WTC11 (cell line): ENCODE data around the gene ARHGAP35. TPM values are rescaled to one million over a fixed set of nuclear protein-coding genes. Genes with fewer than 3 reads are reported as not detected.

Experiments used
- ATAC-seq: fragments of 200-7000 bp; cut with Tn5 transposase; 2 replicates; pipeline ENCODE4 v1.10.0; 2021; ENCODE audit warnings: mild to moderate bottlenecking, moderate library complexity
- CTCF ChIA-PET: fragments of 300-600 bp; sonication (Branson Sonifier 250); formaldehyde crosslinking; loops from one replicate; lab custom pipeline; 2021; ENCODE audit warnings: antibody characterized with exemption; lab: Charles Lee
- POLR2A ChIA-PET: fragments of 350-600 bp; sonication (Branson Sonifier 250); formaldehyde crosslinking; loops from one replicate; lab custom pipeline; 2021; ENCODE audit warnings: antibody characterized with exemption; lab: Charles Lee
- DNase-seq: peaks from one replicate; pipeline ENCODE4 v3.0.0; 2021; ENCODE audit warnings: low spot score
- H3K27ac Mint-ChIP-seq: 2 replicates; pipeline ENCODE4 v1.8.0; 2021; ENCODE audit warnings: mixed read lengths
- H3K27me3 Mint-ChIP-seq: 2 replicates; pipeline ENCODE4 v1.8.0; 2021; ENCODE audit warnings: low read depth, mild to moderate bottlenecking, moderate library complexity, mixed read lengths
- H3K36me3 Mint-ChIP-seq: 2 replicates; pipeline ENCODE4 v1.8.0; 2021; ENCODE audit warnings: mixed read lengths
- H3K4me1 Mint-ChIP-seq: 2 replicates; pipeline ENCODE4 v1.8.0; 2022; ENCODE audit warnings: mixed read lengths
- H3K4me3 Mint-ChIP-seq: 2 replicates; pipeline ENCODE4 v1.8.0; 2021; ENCODE audit warnings: mild to moderate bottlenecking, moderate library complexity, mixed read lengths
- H3K9me3 Mint-ChIP-seq: 2 replicates; pipeline ENCODE4 v1.8.0; 2021; ENCODE audit warnings: mixed read lengths
- AFF4 ChIP-seq: sonication (generic); formaldehyde crosslinking; IDR thresholded peaks from 2 replicates; pipeline ENCODE4 v1.8.1; 2023; ENCODE audit warnings: mild to moderate bottlenecking, missing genetic modification reagents, borderline replicate concordance
- GABPB1 ChIP-seq: sonication (generic); formaldehyde crosslinking; IDR thresholded peaks from 2 replicates; pipeline ENCODE4 v1.8.1; 2023; ENCODE audit warnings: mild to moderate bottlenecking, missing genetic modification reagents
- TP53 ChIP-seq: sonication (generic); formaldehyde crosslinking; IDR thresholded peaks from 2 replicates; pipeline ENCODE4 v1.8.1; 2023; ENCODE audit warnings: mild to moderate bottlenecking, missing genetic modification reagents
- USF1 ChIP-seq: sonication (generic); formaldehyde crosslinking; IDR thresholded peaks from 2 replicates; pipeline ENCODE4 v1.8.0; 2022; ENCODE audit warnings: mild to moderate bottlenecking, missing genetic modification reagents
- total RNA-seq: library from RNA; stranded (reverse); gene quantifications from 3 replicates; pipeline ENCODE4 v1.2.3, GENCODE V29; 2021
- TF ChIP-seq, protein P1 (sequence below): sonication (generic); formaldehyde crosslinking; IDR thresholded peaks from 2 replicates; pipeline ENCODE4 v1.8.0; 2023; ENCODE audit warnings: mild to moderate bottlenecking, missing genetic modification reagents
- TF ChIP-seq, protein P2 (sequence below): sonication (generic); formaldehyde crosslinking; IDR thresholded peaks from 2 replicates; pipeline ENCODE4 v1.8.1; 2022; ENCODE audit warnings: low read depth, mild to moderate bottlenecking, moderate library complexity, missing genetic modification reagents, borderline replicate concordance

The ARHGAP35 gene
- total RNA-seq, 1 experiment from 2014 or later = 56.3 TPM

GRCh38 chr19:46887240-46887782 is 26.5 kb downstream of the ARHGAP35 start (continued):
- TF ChIP-seq, protein P1, sequence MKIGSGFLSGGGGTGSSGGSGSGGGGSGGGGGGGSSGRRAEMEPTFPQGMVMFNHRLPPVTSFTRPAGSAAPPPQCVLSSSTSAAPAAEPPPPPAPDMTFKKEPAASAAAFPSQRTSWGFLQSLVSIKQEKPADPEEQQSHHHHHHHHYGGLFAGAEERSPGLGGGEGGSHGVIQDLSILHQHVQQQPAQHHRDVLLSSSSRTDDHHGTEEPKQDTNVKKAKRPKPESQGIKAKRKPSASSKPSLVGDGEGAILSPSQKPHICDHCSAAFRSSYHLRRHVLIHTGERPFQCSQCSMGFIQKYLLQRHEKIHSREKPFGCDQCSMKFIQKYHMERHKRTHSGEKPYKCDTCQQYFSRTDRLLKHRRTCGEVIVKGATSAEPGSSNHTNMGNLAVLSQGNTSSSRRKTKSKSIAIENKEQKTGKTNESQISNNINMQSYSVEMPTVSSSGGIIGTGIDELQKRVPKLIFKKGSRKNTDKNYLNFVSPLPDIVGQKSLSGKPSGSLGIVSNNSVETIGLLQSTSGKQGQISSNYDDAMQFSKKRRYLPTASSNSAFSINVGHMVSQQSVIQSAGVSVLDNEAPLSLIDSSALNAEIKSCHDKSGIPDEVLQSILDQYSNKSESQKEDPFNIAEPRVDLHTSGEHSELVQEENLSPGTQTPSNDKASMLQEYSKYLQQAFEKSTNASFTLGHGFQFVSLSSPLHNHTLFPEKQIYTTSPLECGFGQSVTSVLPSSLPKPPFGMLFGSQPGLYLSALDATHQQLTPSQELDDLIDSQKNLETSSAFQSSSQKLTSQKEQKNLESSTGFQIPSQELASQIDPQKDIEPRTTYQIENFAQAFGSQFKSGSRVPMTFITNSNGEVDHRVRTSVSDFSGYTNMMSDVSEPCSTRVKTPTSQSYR (CRISPR knock-in tag) = no peak
- TF ChIP-seq, all 79 proteins: peak for 0

DNA sequence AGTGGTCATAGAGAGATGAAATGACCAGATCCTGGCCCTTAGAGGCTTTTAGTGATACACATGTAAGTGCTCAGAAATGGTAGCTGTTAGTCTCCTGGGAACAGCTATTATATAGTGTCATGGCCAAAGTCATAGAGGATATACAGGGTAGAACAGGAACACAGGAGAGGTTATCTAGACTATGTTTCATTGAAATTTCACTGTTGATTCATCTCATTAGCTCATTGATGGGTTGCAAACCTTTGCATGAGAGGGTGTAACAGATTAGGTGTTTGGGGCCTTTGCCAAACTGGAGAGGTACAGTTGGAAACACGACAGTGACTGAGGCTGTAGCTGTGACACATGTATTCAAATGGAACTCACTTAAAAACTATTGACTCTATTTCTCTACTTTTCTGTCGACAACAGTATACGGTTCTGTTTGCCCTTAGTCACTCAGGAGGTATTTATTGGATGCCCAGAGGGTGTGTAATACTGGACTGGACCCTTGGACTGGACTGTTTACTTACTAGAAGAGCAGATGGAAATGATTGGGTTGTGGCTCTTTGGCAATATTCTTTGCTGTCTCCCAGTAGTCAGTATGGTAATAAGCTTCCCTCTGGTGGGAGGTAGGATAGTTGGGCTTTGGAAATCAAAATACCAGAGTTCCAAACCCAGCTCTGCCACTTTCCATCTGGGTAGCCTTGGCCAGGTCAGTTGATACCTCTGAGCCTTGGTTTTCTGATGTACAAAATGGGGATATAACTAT is 29.8 kb downstream of the ARHGAP35 start:
- ATAC-seq (no peak), DNase-seq (no peak)
- Mint-ChIP-seq H3K4me3 (no peak overlapping the region), H3K27ac (peak overlapping the region; percentile 24), H3K9me3 (peaks cover 14% of the 10 kb centered on the region), H3K4me1 (peaks cover 16% of the 10 kb centered on the region), H3K27me3 (no peaks in the 10 kb centered on the region), H3K36me3 (peaks cover 14% of the 10 kb centered on the region; the same call in 1 of the 2 replicates)
- TF ChIP-seq TP53 = no peak
- peak; percentile 66; the same call in 1 of the 2 replicates for TF ChIP-seq GABPB1
- TF ChIP-seq, protein P2, sequence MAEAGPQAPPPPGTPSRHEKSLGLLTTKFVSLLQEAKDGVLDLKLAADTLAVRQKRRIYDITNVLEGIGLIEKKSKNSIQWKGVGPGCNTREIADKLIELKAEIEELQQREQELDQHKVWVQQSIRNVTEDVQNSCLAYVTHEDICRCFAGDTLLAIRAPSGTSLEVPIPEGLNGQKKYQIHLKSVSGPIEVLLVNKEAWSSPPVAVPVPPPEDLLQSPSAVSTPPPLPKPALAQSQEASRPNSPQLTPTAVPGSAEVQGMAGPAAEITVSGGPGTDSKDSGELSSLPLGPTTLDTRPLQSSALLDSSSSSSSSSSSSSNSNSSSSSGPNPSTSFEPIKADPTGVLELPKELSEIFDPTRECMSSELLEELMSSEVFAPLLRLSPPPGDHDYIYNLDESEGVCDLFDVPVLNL (CRISPR knock-in tag) = no peak
- POLR2A ChIA-PET = no interaction called here
- CTCF ChIA-PET = interaction anchor here (1.2 to 1.8 kb wide), 2 partner anchors 101 to 137 kb away, joined by 3 to 7 read pairs; no protein-coding TSS in a partner anchor

- no peak for DNase-seq
- H3K27ac Mint-ChIP-seq = peak overlapping the region; percentile 4; the same call in 1 of the 2 replicates
- no peak overlapping the region for H3K4me3 Mint-ChIP-seq
- peaks cover 4% of the 10 kb centered on the region; the same call in 1 of the 2 replicates for H3K36me3 Mint-ChIP-seq
- ATAC-seq = no peak
- H3K27me3 Mint-ChIP-seq = no peaks in the 10 kb centered on the region
- peaks cover 3% of the 10 kb centered on the region for H3K9me3 Mint-ChIP-seq
- no peak for TF ChIP-seq AFF4 (CRISPR knock-in tag)
- POLR2A ChIA-PET = interaction anchor here (0.5 to 0.6 kb wide), 3 partner anchors 13 to 442 kb away, joined by 3 to 5 read pairs (median 4); no protein-coding TSS in a partner anchor
- peaks cover 17% of the 10 kb centered on the region for H3K4me1 Mint-ChIP-seq
- CTCF ChIA-PET = interaction anchor here (1.1 to 1.2 kb wide), 2 partner anchors 52 to 62 kb away, joined by 3 to 5 read pairs; no protein-coding TSS in a partner anchor
Measured at GRCh38 chr19:46892252-46893179, 31.7 kb downstream of the ARHGAP35 start.

- no peaks in the 10 kb centered on the region for H3K36me3 Mint-ChIP-seq
- DNase-seq = no peak
- no peaks in the 10 kb centered on the region for H3K27me3 Mint-ChIP-seq
- ChIA-PET POLR2A (interaction anchor here (0.6 to 0.7 kb wide), 2 partner anchors 48 to 1563 kb away, joined by 4 read pairs; no protein-coding TSS in a partner anchor), CTCF (interaction anchor here (1.2 kb wide), 1 partner anchor 95 kb away, joined by 3 read pairs; no protein-coding TSS in a partner anchor)
- peak overlapping the region; percentile 58 for H3K27ac Mint-ChIP-seq
- no peak for ATAC-seq
- no peak overlapping the region for H3K4me3 Mint-ChIP-seq
- TF ChIP-seq GABPB1 = peak; percentile 44; the same call in 1 of the 2 replicates
- no peak for TF ChIP-seq USF1 (CRISPR knock-in tag)
- H3K4me1 Mint-ChIP-seq = peaks cover 25% of the 10 kb centered on the region
- H3K9me3 Mint-ChIP-seq = no peaks in the 10 kb centered on the region
Measured at GRCh38 chr19:46896076-46896794, 35.4 kb downstream of the ARHGAP35 start.
